Ishikawa (cell line): Measurements from ENCODE around the gene SLC40A1.

Experiments used
- CEBPB ChIP-seq: IDR thresholded peaks from 2 replicates; pipeline ENCODE4 v1.6.1; 2012
- CREB1 ChIP-seq: IDR thresholded peaks from 2 replicates; pipeline ENCODE4 v1.6.1; 2012; ENCODE audit warnings: low read depth
- MAX ChIP-seq: IDR thresholded peaks from 2 replicates; pipeline ENCODE4 v1.6.1; 2012
- RAD21 ChIP-seq: IDR thresholded peaks from 2 replicates; pipeline ENCODE4 v1.6.1; 2012; ENCODE audit warnings: low read depth
- REST ChIP-seq: IDR thresholded peaks from 2 replicates; pipeline ENCODE4 v1.6.1; 2012; ENCODE audit warnings: low read depth, mild to moderate bottlenecking
- TAF1 ChIP-seq: IDR thresholded peaks from 2 replicates; pipeline ENCODE4 v1.6.1; 2012; ENCODE audit warnings: low read depth, mild to moderate bottlenecking
- USF1 ChIP-seq: IDR thresholded peaks from 2 replicates; pipeline ENCODE4 v1.6.1; 2012
- YY1 ChIP-seq: IDR thresholded peaks from 2 replicates; pipeline ENCODE4 v1.6.1; 2012; ENCODE audit warnings: low read depth
- ZBTB7A ChIP-seq: IDR thresholded peaks from 2 replicates; pipeline ENCODE4 v1.6.1; 2012; ENCODE audit warnings: low read depth

GRCh38 chr2:189592353-189592984 is 11.9 kb upstream of the SLC40A1 start:
- TF ChIP-seq CREB1 (no peak), REST (no peak), RAD21 (no peak), CEBPB (no peak), TAF1 (no peak), ZBTB7A (no peak), YY1 (no peak), MAX (no peak), USF1 (no peak)
